ENCODE measurements around the gene MYL4. TPM values are rescaled to one million over a fixed set of nuclear protein-coding genes. Genes with fewer than 3 reads are reported as not detected.

Gene MYL4
- total RNA-seq, 6 experiments from 2014 or later: not detected

- DNase-seq: no peak
- Mint-ChIP-seq H3K9me3 (no peaks in the 10 kb centered on the region), H3K4me1 (ENCODE audit: low read depth) (peaks cover 31% of the 10 kb centered on the region), H3K27me3 (ENCODE audit: insufficient read depth) (no peaks in the 10 kb centered on the region), H3K27ac (peak overlapping the region; percentile 99), H3K36me3 (ENCODE audit: low read depth) (peaks cover 21% of the 10 kb centered on the region), H3K4me3 (peak overlapping the region; percentile 99)
- no peak for TF ChIP-seq CTCF (IDR thresholded peaks at IDR 0.05)
These were observed 19.4 kb upstream of the MYL4 start for GRCh38 chr17:47189732-47190237.

GRCh38 chr17:47190243-47190642, 18.9 kb upstream of the MYL4 start:
- Mint-ChIP-seq H3K4me1 (ENCODE audit: low read depth) (peaks cover 28% of the 10 kb centered on the region), H3K27ac (peak overlapping the region; percentile 99; the same call in 1 of the 2 replicates), H3K4me3 (no peak overlapping the region), H3K9me3 (no peaks in the 10 kb centered on the region), H3K27me3 (ENCODE audit: insufficient read depth) (no peaks in the 10 kb centered on the region), H3K36me3 (ENCODE audit: low read depth) (peaks cover 21% of the 10 kb centered on the region)
- no peak for DNase-seq
- TF ChIP-seq CTCF (IDR thresholded peaks at IDR 0.05): no peak

GRCh38 chr17:47190770-47191169, 18.4 kb upstream of the MYL4 start:
- TF ChIP-seq CTCF (IDR thresholded peaks at IDR 0.05): no peak
- Mint-ChIP-seq H3K27ac (no peak overlapping the region), H3K4me1 (ENCODE audit: low read depth) (peaks cover 23% of the 10 kb centered on the region), H3K4me3 (no peak overlapping the region), H3K36me3 (ENCODE audit: low read depth) (peaks cover 21% of the 10 kb centered on the region), H3K9me3 (no peaks in the 10 kb centered on the region), H3K27me3 (ENCODE audit: insufficient read depth) (no peaks in the 10 kb centered on the region)
- DNase-seq: no peak

- no peak for TF ChIP-seq CTCF (IDR thresholded peaks at IDR 0.05)
- no peaks in the 10 kb centered on the region for H3K27me3 Mint-ChIP-seq (ENCODE audit: insufficient read depth)
These were observed 16.6 kb upstream of the MYL4 start for GRCh38 chr17:47192554-47192953.

DNA sequence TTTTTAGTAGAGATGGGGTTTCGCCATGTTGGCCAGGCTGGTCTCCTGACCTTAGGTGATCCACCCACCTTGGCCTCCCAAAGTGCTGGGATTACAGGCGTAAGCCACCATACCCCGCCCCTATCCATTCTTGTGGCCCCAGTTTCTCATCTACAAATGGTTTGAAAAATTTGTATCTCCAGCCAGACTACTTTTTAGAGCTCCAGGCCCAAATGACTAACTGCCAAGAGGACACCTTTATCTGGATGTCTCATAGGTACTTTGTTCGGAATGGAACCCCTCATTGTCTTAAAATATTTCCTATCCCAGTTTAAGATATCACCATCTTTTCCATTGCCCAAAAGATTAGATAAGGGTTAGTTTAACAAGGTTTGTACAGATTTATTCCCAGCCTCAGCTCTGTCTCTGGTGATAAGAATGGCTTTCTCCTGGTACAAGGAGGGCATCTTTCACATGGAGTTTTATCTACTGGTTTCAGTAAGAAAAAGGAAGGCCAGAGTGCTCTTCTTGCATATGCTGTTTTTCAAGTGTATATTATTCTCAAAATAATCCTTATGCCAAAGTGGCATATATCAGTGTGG, 15.1 kb upstream of the MYL4 start:
- no peak for TF ChIP-seq CTCF (IDR thresholded peaks at IDR 0.05)
- no peak overlapping the region for H3K4me3 Mint-ChIP-seq
- H3K4me1 Mint-ChIP-seq (ENCODE audit: low read depth): peaks cover 9% of the 10 kb centered on the region
- H3K27ac Mint-ChIP-seq: no peak overlapping the region
- no peaks in the 10 kb centered on the region for H3K36me3 Mint-ChIP-seq (ENCODE audit: low read depth)
- H3K9me3 Mint-ChIP-seq: no peaks in the 10 kb centered on the region; the same call in 1 of the 2 replicates
- DNase-seq: no peak
- H3K27me3 Mint-ChIP-seq (ENCODE audit: insufficient read depth): no peaks in the 10 kb centered on the region

More at GRCh38 chr17:47192554-47192953, 16.6 kb upstream of the MYL4 start:
- H3K4me1 Mint-ChIP-seq (ENCODE audit: low read depth): peaks cover 9% of the 10 kb centered on the region
- peaks cover 9% of the 10 kb centered on the region for H3K36me3 Mint-ChIP-seq (ENCODE audit: low read depth)
- DNase-seq: no peak
- H3K9me3 Mint-ChIP-seq: no peaks in the 10 kb centered on the region; the same call in 1 of the 2 replicates
- H3K27ac Mint-ChIP-seq: no peak overlapping the region
- no peak overlapping the region for H3K4me3 Mint-ChIP-seq

Data from HFFc6 (cell line).